Retinal pigment epithelial cell (primary cell): ENCODE measurements around the gene BTBD16.

Experiments used
- DNase-seq: peaks from one replicate; pipeline ENCODE4 v3.0.0-alpha.2; 2010; ENCODE audit warnings: low read depth
- H3K4me3 ChIP-seq: 2 replicates; pipeline ENCODE4 v1.5.1; 2011; ENCODE audit warnings: mild to moderate bottlenecking, low read length, control low read depth, moderate library complexity
- CTCF ChIP-seq: conservative IDR thresholded peaks from 2 replicates; pipeline ENCODE4 v1.5.1; 2011; ENCODE audit warnings: low read depth, low read length, control low read depth, inconsistent platforms

The BTBD16 gene

GRCh38 chr10:122347170-122347841 lies 76.2 kb downstream of the BTBD16 start:
- DNase-seq, result no peak
- TF ChIP-seq CTCF, result no peak
- H3K4me3 ChIP-seq, result no peak overlapping the region

GRCh38 chr10:122348512-122348911 lies 77.4 kb downstream of the BTBD16 start:
- no peak for DNase-seq
- TF ChIP-seq CTCF, result no peak
- no peak overlapping the region for H3K4me3 ChIP-seq

GRCh38 chr10:122348935-122349361 lies 77.9 kb downstream of the BTBD16 start:
- H3K4me3 ChIP-seq, result no peak overlapping the region
- DNase-seq, result no peak
- no peak for TF ChIP-seq CTCF

DNA sequence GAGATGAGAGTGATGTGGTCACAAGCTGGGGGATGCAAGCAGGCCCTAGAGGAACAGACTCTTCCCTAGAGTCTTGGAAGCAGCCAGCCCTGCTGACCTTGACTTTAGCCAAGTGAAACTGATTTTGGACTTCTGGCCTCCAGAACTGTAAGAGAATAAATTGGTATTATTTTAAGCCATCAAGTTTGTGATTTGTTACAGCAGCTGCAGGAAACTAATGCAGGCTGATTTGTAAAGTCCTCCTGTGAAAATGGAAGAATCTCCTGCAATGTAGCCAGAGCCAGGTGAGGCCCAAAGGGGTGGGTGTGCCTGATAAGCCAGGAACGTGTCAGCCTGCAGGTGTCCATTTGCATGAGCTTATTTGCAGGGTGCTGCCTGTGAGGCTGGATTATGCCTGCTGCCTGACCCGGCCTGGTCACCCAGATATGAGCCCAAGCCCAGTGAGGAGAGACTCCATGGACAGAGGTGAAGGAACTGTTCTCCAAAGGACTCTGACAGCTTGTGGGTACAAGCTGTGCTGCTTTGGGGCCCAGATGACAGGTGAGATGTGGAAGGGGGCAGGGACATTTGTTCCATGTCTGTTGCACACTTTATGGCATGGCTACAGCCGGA lies 78.8 kb downstream of the BTBD16 start:
- no peak overlapping the region for H3K4me3 ChIP-seq
- TF ChIP-seq CTCF, result no peak
- DNase-seq, result no peak

DNA sequence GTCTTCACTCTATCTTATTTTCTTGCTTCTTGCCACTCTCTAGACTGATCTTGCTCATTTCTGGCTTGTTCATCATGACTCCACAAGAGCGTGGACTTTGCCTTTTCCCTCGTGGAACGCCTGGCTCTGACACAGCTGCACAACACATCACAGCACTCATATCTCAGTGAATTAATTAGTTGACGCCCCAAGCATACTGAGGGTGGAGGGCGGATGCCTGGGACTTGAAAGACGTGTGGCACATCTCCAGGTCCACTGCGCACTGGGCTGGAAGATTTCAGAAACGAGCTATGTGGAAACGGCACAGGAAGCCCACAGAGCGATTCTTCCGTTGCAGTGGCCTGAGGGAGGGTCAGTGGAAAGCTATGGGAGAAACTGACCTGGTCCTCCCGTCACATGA lies 79.8 kb downstream of the BTBD16 start:
- TF ChIP-seq CTCF, result no peak
- H3K4me3 ChIP-seq, result no peak overlapping the region
- no peak for DNase-seq

DNA sequence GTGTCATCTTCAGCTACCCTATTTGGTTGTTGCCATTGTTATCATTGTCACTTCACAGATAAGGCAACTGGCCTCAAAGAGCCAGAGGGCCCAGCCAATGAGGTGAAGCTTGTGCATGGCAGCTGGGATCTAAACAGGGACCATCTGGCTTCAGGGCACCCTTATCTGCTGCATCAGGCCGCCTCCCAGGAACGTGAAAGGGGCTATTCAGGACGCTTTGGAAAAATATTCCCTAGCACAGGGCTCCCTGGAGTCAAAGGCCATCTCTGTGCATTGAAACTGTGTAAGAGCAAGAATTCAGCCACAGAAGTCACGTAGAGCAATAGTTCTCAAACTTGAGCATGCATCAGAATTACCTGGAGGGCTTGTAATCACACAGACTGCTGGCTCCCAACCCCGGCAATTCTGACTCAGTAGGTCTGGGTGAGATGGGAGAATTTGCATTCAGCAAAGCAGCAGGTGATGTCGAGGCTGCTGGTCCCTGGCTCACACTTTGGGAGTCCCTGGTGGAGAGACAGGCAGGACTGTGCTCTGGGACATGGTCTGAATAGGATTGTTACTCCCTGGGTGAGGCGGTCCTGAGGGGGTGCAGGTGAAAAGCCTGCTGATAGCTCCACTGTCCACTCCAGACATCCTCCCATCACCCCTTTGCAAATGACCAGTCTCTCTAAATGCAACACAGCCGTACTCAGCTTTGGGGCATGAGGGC lies 81.9 kb downstream of the BTBD16 start:
- TF ChIP-seq CTCF, result no peak
- no peak for DNase-seq

GRCh38 chr10:122354383-122354782 lies 83.3 kb downstream of the BTBD16 start:
- DNase-seq, result no peak
- no peak for TF ChIP-seq CTCF
- H3K4me3 ChIP-seq, result no peak overlapping the region

More for the DNA sequence above, 81.9 kb downstream of the BTBD16 start:
- H3K4me3 ChIP-seq, result no peak overlapping the region
